Measurements from ENCODE around the gene POP4.

Gene POP4

GRCh38 chr19:29587518-29587986 lies 18.5 kb upstream of the POP4 start:
- H3K4me1 ChIP-seq (ENCODE audit: insufficient read depth, low read length, severe bottlenecking) = no peaks in the 10 kb centered on the region
- H2AFZ ChIP-seq (ENCODE audit: low read length) = no peak overlapping the region
- no peaks in the 10 kb centered on the region for H3K27me3 ChIP-seq (ENCODE audit: insufficient read depth, low read length)
- no peak overlapping the region for H3K4me3 ChIP-seq (ENCODE audit: low read depth, low read length, poor library complexity, severe bottlenecking)
- H4K20me1 ChIP-seq (ENCODE audit: insufficient read depth, low read length) = no peaks in the 10 kb centered on the region
- no peaks in the 10 kb centered on the region for H3K9me2 ChIP-seq (ENCODE audit: low read depth, low read length)
- TF ChIP-seq, protein P1, sequence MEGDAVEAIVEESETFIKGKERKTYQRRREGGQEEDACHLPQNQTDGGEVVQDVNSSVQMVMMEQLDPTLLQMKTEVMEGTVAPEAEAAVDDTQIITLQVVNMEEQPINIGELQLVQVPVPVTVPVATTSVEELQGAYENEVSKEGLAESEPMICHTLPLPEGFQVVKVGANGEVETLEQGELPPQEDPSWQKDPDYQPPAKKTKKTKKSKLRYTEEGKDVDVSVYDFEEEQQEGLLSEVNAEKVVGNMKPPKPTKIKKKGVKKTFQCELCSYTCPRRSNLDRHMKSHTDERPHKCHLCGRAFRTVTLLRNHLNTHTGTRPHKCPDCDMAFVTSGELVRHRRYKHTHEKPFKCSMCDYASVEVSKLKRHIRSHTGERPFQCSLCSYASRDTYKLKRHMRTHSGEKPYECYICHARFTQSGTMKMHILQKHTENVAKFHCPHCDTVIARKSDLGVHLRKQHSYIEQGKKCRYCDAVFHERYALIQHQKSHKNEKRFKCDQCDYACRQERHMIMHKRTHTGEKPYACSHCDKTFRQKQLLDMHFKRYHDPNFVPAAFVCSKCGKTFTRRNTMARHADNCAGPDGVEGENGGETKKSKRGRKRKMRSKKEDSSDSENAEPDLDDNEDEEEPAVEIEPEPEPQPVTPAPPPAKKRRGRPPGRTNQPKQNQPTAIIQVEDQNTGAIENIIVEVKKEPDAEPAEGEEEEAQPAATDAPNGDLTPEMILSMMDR (IDR thresholded peaks at IDR 0.05; ENCODE audit: low read length) = no peak
- no peak for TF ChIP-seq EZH2 (IDR thresholded peaks at IDR 0.05; ENCODE audit: borderline replicate concordance, low read length)
- H3K9me3 ChIP-seq (ENCODE audit: low read length) = no peaks in the 10 kb centered on the region
- H3K27ac ChIP-seq (ENCODE audit: low read depth, low read length, poor library complexity, severe bottlenecking) = no peak overlapping the region
- no peaks in the 10 kb centered on the region for H3F3A ChIP-seq (ENCODE audit: insufficient read depth, low read length)
- H3K36me3 ChIP-seq (ENCODE audit: insufficient read depth, low read length) = no peaks in the 10 kb centered on the region
- H3K79me2 ChIP-seq (ENCODE audit: insufficient read depth, low read length) = no peaks in the 10 kb centered on the region
- H3K4me2 ChIP-seq (ENCODE audit: low read length) = no peak overlapping the region
- H3K9ac ChIP-seq (ENCODE audit: low read length) = no peak overlapping the region

GRCh38 chr19:29588095-29588494 lies 18.0 kb upstream of the POP4 start:
- no peak overlapping the region for H3K4me3 ChIP-seq (ENCODE audit: low read depth, low read length, poor library complexity, severe bottlenecking)
- TF ChIP-seq EZH2 (IDR thresholded peaks at IDR 0.05; ENCODE audit: borderline replicate concordance, low read length) = no peak
- TF ChIP-seq, protein P1 (IDR thresholded peaks at IDR 0.05; ENCODE audit: low read length) = no peak
- H3K79me2 ChIP-seq (ENCODE audit: insufficient read depth, low read length) = no peaks in the 10 kb centered on the region

GRCh38 chr19:29590278-29590677 lies 15.8 kb upstream of the POP4 start:
- Histone ChIP-seq H3K36me3 (ENCODE audit: insufficient read depth, low read length) (no peaks in the 10 kb centered on the region), H2AFZ (ENCODE audit: low read length) (no peak overlapping the region), H3K79me2 (ENCODE audit: insufficient read depth, low read length) (no peaks in the 10 kb centered on the region), H4K20me1 (ENCODE audit: insufficient read depth, low read length) (no peaks in the 10 kb centered on the region), H3K4me2 (ENCODE audit: low read length) (no peak overlapping the region), H3K27me3 (ENCODE audit: insufficient read depth, low read length) (no peaks in the 10 kb centered on the region), H3K9me3 (ENCODE audit: low read length) (no peaks in the 10 kb centered on the region), H3K9me2 (ENCODE audit: low read depth, low read length) (no peaks in the 10 kb centered on the region), H3F3A (ENCODE audit: insufficient read depth, low read length) (no peaks in the 10 kb centered on the region), H3K9ac (ENCODE audit: low read length) (no peak overlapping the region), H3K27ac (ENCODE audit: low read depth, low read length, poor library complexity, severe bottlenecking) (no peak overlapping the region), H3K4me3 (ENCODE audit: low read depth, low read length, poor library complexity, severe bottlenecking) (no peak overlapping the region), H3K4me1 (ENCODE audit: insufficient read depth, low read length, severe bottlenecking) (no peaks in the 10 kb centered on the region)
- TF ChIP-seq, protein P1 (IDR thresholded peaks at IDR 0.05; ENCODE audit: low read length) = no peak

More at GRCh38 chr19:29588095-29588494, 18.0 kb upstream of the POP4 start:
- Histone ChIP-seq H3K27ac (ENCODE audit: low read depth, low read length, poor library complexity, severe bottlenecking) (no peak overlapping the region), H3F3A (ENCODE audit: insufficient read depth, low read length) (no peaks in the 10 kb centered on the region), H3K9me2 (ENCODE audit: low read depth, low read length) (no peaks in the 10 kb centered on the region), H3K9ac (ENCODE audit: low read length) (no peak overlapping the region), H3K4me1 (ENCODE audit: insufficient read depth, low read length, severe bottlenecking) (no peaks in the 10 kb centered on the region), H3K36me3 (ENCODE audit: insufficient read depth, low read length) (no peaks in the 10 kb centered on the region), H3K9me3 (ENCODE audit: low read length) (no peaks in the 10 kb centered on the region), H2AFZ (ENCODE audit: low read length) (no peak overlapping the region), H3K4me2 (ENCODE audit: low read length) (no peak overlapping the region), H3K27me3 (ENCODE audit: insufficient read depth, low read length) (no peaks in the 10 kb centered on the region), H4K20me1 (ENCODE audit: insufficient read depth, low read length) (no peaks in the 10 kb centered on the region)
